GM23338 (cell line): ENCODE data around the gene ADAMTS18.

Experiments
- CTCF ChIP-seq, 2 experiments: fragments of 200-600 bp in 1 of 2; sonication (generic) in 1 of 2; conservative IDR thresholded peaks; 2 replicates each; pipeline versions ENCODE4 v1.5.1 to v1.6.1; 2016 to 2017; ENCODE audit warnings: antibody characterized with exemption in 2 of 2, low read depth in 2 of 2, mild to moderate bottlenecking in 2 of 2, moderate library complexity in 1 of 2
- EZH2 ChIP-seq: fragments of 200-600 bp; sonication (generic); IDR thresholded peaks from one replicate; pipeline ENCODE4 v1.8.0; 2017; ENCODE audit warnings: antibody characterized with exemption, mild to moderate bottlenecking, low read depth; ENCODE audit not compliant: unreplicated experiment
- JUNB ChIP-seq: IDR thresholded peaks from one replicate; pipeline ENCODE4 v1.6.1; 2016; ENCODE audit warnings: antibody characterized with exemption; ENCODE audit not compliant: unreplicated experiment
- POLR2AphosphoS5 ChIP-seq: IDR thresholded peaks from 2 replicates; pipeline ENCODE4 v1.6.1; 2016; ENCODE audit warnings: antibody characterized with exemption, low read depth
- REST ChIP-seq: IDR thresholded peaks from one replicate; pipeline ENCODE4 v1.6.1; 2018; ENCODE audit warnings: antibody characterized with exemption; ENCODE audit not compliant: unreplicated experiment
- STAT1 ChIP-seq: IDR thresholded peaks from one replicate; pipeline ENCODE4 v1.6.1; 2016; ENCODE audit warnings: antibody characterized with exemption; ENCODE audit not compliant: unreplicated experiment
- ZNF331 ChIP-seq: fragments of 250-450 bp; sonication (Bioruptor Pico); IDR thresholded peaks from 2 replicates; pipeline ENCODE4 v1.5.0; 2020; ENCODE audit warnings: low read depth, mild to moderate bottlenecking, moderate library complexity
- ZNF462 ChIP-seq: fragments of 250-450 bp; sonication (Bioruptor Pico); IDR thresholded peaks from 2 replicates; pipeline ENCODE4 v1.5.0; 2020; ENCODE audit warnings: mild to moderate bottlenecking, moderate library complexity

- no peak for TF ChIP-seq POLR2AphosphoS5
- TF ChIP-seq EZH2 = no peak
- no peak for TF ChIP-seq JUNB
- TF ChIP-seq ZNF331 = no peak
- no peak for TF ChIP-seq CTCF (conservative IDR thresholded peaks at IDR 0.05; ENCODE audit: low read depth in 2 of 2)
- TF ChIP-seq STAT1 = no peak
- no peak for TF ChIP-seq ZNF462 (CRISPR knock-in tag)
- TF ChIP-seq REST = no peak
Measured at GRCh38 chr16:77306075-77306474, 128.8 kb downstream of the ADAMTS18 start.
